ENCODE data around the gene OR4K17. TPM values are rescaled to one million over a fixed set of nuclear protein-coding genes. Genes with fewer than 3 reads are reported as not detected.

The OR4K17 gene
- total RNA-seq, 4 donors from 2014 or later: not detected

DNA sequence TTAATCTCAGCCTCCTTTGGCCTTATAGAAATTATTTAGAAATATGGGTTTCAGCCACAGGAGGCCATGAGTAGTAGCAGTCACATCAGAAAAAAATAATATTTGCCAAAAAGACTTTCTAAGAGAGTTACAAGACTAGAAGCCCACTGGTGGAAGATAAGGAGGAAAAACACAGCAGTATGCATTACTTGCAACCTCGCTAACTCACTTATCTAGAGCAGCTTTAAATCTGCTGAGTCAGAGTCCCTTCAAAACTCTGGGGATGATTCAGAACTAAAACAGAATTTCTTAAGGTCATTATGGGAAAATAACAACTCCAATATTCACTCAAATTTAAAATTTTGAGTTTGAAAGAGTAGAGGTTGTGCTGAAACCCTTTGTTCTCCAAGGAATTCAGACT is 6.2 kb downstream of the OR4K17 start:
- 41 to 65% methylated on average over 1 of the region's 1 CpG for WGBS, 2 donors
- no peaks in the 10 kb centered on the region for H3K36me3 ChIP-seq
- TF ChIP-seq, protein P1, sequence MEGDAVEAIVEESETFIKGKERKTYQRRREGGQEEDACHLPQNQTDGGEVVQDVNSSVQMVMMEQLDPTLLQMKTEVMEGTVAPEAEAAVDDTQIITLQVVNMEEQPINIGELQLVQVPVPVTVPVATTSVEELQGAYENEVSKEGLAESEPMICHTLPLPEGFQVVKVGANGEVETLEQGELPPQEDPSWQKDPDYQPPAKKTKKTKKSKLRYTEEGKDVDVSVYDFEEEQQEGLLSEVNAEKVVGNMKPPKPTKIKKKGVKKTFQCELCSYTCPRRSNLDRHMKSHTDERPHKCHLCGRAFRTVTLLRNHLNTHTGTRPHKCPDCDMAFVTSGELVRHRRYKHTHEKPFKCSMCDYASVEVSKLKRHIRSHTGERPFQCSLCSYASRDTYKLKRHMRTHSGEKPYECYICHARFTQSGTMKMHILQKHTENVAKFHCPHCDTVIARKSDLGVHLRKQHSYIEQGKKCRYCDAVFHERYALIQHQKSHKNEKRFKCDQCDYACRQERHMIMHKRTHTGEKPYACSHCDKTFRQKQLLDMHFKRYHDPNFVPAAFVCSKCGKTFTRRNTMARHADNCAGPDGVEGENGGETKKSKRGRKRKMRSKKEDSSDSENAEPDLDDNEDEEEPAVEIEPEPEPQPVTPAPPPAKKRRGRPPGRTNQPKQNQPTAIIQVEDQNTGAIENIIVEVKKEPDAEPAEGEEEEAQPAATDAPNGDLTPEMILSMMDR (IDR thresholded peaks at IDR 0.05): no peak
- no peak for TF ChIP-seq POLR2A (IDR thresholded peaks at IDR 0.05)
- no peak for DNase-seq
- H3K27me3 ChIP-seq: no peaks in the 10 kb centered on the region
- no peak overlapping the region for H3K4me3 ChIP-seq
- H3K27ac ChIP-seq: no peak overlapping the region
- intact Hi-C loops (cut with DNase I): no loop called here
- H3K9me3 ChIP-seq: peaks cover 0 to 11% (median 4%) of the 10 kb centered on the region in 3 donors
- H3K4me1 ChIP-seq: no peaks in the 10 kb centered on the region

DNA sequence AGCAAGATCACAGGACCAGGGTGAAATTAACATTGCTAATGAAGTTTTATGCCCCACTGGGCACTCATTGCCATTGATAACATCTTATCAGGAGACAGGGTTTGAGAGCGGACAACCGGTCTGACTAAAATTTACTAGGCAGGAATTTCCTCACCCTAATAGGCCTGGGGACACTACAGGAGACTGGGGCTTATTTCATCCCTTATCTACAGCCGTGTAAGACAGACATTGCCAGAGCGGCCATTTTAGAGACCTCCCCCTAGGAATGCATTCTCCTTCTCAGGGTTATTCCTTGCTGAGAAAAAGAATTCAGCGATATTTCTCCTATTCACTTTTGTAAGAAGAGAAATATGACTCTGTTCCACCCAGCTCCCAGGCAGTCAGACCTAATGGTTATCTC is 8.3 kb downstream of the OR4K17 start:
- TF ChIP-seq, protein P1 (IDR thresholded peaks at IDR 0.05): no peak
- TF ChIP-seq POLR2A (IDR thresholded peaks at IDR 0.05): no peak
- no peak for DNase-seq
- Histone ChIP-seq H3K4me3 (no peak overlapping the region), H3K27me3 (no peaks in the 10 kb centered on the region), H3K4me1 (no peaks in the 10 kb centered on the region), H3K36me3 (no peaks in the 10 kb centered on the region), H3K9me3 (peaks cover 0 to 11% (median 4%) of the 10 kb centered on the region in 3 donors), H3K27ac (no peak overlapping the region)
- intact Hi-C loops (cut with DNase I): no loop called here
- WGBS, 2 donors: 62 to 69% methylated on average over 5 of the region's 5 CpGs

DNA sequence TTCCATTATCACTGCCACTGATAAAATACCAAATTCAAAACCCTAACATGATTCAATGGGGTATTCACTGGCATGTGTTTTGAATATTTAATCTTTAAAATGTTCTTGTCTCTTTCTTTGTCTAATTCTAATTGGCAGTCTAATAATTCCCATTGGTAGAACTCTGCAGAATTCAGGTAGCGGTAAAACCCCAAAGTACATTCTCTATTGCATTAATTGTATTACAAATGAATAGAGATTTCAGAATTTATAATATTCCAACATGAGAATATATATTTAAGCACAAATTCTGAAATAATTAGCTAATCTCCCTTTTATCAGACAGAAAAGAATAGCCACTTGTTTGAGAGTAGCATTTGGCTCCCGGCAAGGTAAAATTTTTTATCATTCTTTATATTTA is 28.0 kb downstream of the OR4K17 start, which contains the start of gene OR4N5:
Gene OR4N5, plus strand, starts transcription at position 301 of the 400 bp plus-strand sequence. CDS start 4,916 bp downstream, outside the sequence.
- Histone ChIP-seq H3K9me3 (no peaks in the 10 kb centered on the region), H3K4me1 (no peaks in the 10 kb centered on the region), H3K4me3 (no peak within 1 kb of the TSS), H3K36me3 (no peaks in the 10 kb centered on the region), H3K27me3 (no peaks in the 10 kb centered on the region), H3K27ac (no peak within 1 kb of the TSS)
- DNase-seq: no peak
- TF ChIP-seq POLR2A (IDR thresholded peaks at IDR 0.05): no peak
- TF ChIP-seq, protein P1 (IDR thresholded peaks at IDR 0.05): no peak
- WGBS, 2 donors: 84 to 86% methylated on average over 2 of the region's 2 CpGs
- intact Hi-C loops (cut with DNase I): no loop called here

DNA sequence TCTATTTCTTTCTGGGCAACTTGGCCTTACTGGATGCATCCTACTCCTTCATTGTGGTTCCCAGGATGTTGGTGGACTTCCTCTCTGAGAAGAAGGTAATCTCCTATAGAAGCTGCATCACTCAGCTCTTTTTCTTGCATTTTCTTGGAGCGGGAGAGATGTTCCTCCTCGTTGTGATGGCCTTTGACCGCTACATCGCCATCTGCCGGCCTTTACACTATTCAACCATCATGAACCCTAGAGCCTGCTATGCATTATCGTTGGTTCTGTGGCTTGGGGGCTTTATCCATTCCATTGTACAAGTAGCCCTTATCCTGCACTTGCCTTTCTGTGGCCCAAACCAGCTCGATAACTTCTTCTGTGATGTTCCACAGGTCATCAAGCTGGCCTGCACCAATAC is 33.4 kb downstream of the OR4K17 start:
- no peak for DNase-seq
- Histone ChIP-seq H3K4me3 (no peak overlapping the region), H3K36me3 (no peaks in the 10 kb centered on the region), H3K27ac (no peak overlapping the region), H3K4me1 (no peaks in the 10 kb centered on the region), H3K27me3 (no peaks in the 10 kb centered on the region), H3K9me3 (no peaks in the 10 kb centered on the region)
- TF ChIP-seq, protein P1 (IDR thresholded peaks at IDR 0.05): no peak
- no peak for TF ChIP-seq POLR2A (IDR thresholded peaks at IDR 0.05)
- intact Hi-C loops (cut with DNase I): no loop called here
- 25 to 42% methylated on average over 7 of the region's 7 CpGs for WGBS, 2 donors

DNA sequence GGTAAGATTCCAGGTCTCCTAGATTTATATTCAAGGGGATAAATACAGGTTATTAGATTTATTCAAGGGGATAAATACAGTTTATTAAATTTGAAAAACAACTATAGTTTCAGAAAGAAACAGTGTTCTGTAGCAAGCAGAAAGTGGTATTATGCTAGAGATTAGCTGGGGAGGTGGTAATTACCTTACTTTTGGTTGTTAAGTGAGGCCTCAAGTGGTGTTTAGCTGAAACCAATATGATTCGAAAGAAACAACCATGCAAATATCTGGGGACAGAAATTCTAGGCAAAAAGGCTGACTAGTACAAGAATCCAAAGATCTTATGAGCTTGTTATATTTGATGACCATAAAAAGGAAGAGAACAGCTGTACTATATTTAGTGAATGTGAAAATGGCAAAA is 34.3 kb downstream of the OR4K17 start:
- Histone ChIP-seq H3K36me3 (no peaks in the 10 kb centered on the region), H3K4me1 (no peaks in the 10 kb centered on the region), H3K9me3 (no peaks in the 10 kb centered on the region), H3K4me3 (no peak overlapping the region), H3K27ac (no peak overlapping the region), H3K27me3 (no peaks in the 10 kb centered on the region)
- no peak for DNase-seq
- 37 to 46% methylated on average over 1 of the region's 1 CpG for WGBS, 2 donors
- intact Hi-C loops (cut with DNase I): no loop called here
- TF ChIP-seq, protein P1 (IDR thresholded peaks at IDR 0.05): no peak
- no peak for TF ChIP-seq POLR2A (IDR thresholded peaks at IDR 0.05)

Measured in esophagus squamous epithelium (tissue), 5 donors.